ENCODE data around the gene PCDHGA11. TPM values are rescaled to one million over a fixed set of nuclear protein-coding genes. Genes with fewer than 3 reads are reported as not detected.

Gene PCDHGA11
- total RNA-seq, 1 donor from 2014 or later: 1.8 TPM

DNA sequence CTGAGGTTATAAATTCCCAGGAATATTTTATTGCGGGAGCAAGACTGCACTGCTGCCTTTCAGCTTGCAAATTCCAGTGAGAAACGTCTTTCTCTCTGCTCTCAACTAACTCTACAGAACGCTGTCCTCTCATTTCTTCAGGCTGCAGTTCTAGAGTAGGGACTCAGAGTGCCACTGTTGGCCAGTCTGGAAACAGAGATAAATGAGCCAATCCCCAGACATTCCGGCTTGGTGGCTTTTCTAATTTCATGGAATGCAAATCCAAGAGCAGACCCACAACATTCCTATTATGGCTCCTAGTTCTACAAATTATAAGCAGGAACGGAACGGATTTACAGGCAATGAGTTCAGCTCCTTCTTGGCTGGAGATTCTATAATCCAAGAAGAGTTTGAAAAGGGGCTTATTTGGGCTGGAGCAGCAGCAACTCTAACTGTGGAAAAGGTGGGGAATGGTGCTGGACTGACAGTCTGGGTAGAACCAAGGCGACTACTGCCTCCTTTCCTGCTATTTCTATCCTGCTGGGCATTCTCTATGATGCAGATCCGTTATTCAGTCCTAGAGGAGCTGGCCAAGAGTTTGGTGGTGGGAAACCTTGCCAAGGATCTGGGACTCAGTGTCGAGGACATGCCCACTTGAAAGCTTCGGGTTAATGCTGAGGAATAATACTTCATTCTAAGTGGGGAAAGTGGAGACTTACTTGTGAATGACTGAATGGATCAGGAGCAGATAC, 18.7 kb downstream of the PCDHGA11 start:
- Mint-ChIP-seq H3K4me1 (no peaks in the 10 kb centered on the region), H3K4me3 (no peak overlapping the region), H3K9me3 (peaks cover 14% of the 10 kb centered on the region), H3K27me3 (ENCODE audit: low read depth) (no peaks in the 10 kb centered on the region), H3K27ac (ENCODE audit: unreplicated experiment) (no peak overlapping the region), H3K36me3 (ENCODE audit: low read depth) (peaks cover 63% of the 10 kb centered on the region)
- TF ChIP-seq, protein P1, sequence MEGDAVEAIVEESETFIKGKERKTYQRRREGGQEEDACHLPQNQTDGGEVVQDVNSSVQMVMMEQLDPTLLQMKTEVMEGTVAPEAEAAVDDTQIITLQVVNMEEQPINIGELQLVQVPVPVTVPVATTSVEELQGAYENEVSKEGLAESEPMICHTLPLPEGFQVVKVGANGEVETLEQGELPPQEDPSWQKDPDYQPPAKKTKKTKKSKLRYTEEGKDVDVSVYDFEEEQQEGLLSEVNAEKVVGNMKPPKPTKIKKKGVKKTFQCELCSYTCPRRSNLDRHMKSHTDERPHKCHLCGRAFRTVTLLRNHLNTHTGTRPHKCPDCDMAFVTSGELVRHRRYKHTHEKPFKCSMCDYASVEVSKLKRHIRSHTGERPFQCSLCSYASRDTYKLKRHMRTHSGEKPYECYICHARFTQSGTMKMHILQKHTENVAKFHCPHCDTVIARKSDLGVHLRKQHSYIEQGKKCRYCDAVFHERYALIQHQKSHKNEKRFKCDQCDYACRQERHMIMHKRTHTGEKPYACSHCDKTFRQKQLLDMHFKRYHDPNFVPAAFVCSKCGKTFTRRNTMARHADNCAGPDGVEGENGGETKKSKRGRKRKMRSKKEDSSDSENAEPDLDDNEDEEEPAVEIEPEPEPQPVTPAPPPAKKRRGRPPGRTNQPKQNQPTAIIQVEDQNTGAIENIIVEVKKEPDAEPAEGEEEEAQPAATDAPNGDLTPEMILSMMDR (conservative IDR thresholded peaks at IDR 0.05): no peak
- no peak for DNase-seq (ENCODE audit: low read depth, low spot score)

DNA sequence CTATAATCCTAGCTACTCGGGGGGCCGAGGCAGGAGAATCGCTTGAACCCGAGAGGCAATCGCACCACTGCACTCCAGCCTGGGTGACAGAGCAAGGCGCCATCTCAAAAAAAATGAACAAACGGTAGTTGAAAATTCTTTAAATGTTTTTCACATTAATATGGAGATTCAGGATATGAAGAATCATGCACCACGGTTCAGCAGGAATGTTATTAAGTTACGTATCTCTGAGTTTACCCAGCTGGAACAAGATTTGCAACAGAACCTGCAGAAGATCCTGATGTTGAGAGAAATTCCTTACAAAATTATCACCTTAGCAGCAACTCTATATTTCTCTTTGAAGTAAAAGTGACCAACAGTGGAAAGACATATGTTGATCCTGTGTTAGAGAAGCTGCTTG, 19.5 kb downstream of the PCDHGA11 start:
- TF ChIP-seq, protein P1 (conservative IDR thresholded peaks at IDR 0.05): no peak
- Mint-ChIP-seq H3K27ac (ENCODE audit: unreplicated experiment) (no peak overlapping the region), H3K4me1 (no peaks in the 10 kb centered on the region), H3K36me3 (ENCODE audit: low read depth) (peaks cover 62% of the 10 kb centered on the region), H3K9me3 (peaks cover 14% of the 10 kb centered on the region), H3K27me3 (ENCODE audit: low read depth) (no peaks in the 10 kb centered on the region), H3K4me3 (no peak overlapping the region)
- no peak for DNase-seq (ENCODE audit: low read depth, low spot score)

DNA sequence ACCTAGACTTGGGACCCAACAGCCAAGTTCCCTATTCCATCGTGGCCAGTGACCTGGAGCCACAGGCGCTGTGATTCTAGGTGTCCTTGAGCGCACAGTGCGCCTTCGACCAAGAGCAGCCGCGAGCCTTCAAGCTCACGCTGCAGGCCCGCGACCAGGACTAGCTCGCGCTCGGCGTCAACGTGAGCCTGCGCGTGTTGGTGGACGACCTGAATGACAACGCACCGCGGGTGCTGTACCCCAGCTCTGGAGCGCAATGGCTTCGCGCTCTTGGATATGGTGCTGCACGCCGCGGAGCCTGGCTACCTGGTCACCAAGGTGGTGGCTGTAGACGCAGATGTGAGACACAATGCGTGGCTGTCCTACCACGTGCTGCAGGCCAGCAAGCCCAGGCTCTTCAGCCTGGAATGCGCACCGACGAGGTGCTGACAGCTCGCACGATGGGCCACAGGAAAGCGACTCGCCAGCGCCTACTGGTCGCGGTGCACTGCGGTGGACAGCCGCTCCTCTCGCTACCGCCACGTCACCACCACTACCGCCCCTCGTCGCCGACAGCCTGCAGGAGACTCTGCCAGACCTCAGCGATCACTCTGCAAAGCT, 20.8 kb downstream of the PCDHGA11 start:
- TF ChIP-seq, protein P1 (conservative IDR thresholded peaks at IDR 0.05): no peak
- H3K4me1 Mint-ChIP-seq: no peaks in the 10 kb centered on the region
- H3K9me3 Mint-ChIP-seq: peaks cover 18% of the 10 kb centered on the region
- H3K27me3 Mint-ChIP-seq (ENCODE audit: low read depth): no peaks in the 10 kb centered on the region
- peaks cover 61% of the 10 kb centered on the region for H3K36me3 Mint-ChIP-seq (ENCODE audit: low read depth)
- no peak for DNase-seq (ENCODE audit: low read depth, low spot score)
- no peak overlapping the region for H3K27ac Mint-ChIP-seq (ENCODE audit: unreplicated experiment)
- no peak overlapping the region for H3K4me3 Mint-ChIP-seq

DNA sequence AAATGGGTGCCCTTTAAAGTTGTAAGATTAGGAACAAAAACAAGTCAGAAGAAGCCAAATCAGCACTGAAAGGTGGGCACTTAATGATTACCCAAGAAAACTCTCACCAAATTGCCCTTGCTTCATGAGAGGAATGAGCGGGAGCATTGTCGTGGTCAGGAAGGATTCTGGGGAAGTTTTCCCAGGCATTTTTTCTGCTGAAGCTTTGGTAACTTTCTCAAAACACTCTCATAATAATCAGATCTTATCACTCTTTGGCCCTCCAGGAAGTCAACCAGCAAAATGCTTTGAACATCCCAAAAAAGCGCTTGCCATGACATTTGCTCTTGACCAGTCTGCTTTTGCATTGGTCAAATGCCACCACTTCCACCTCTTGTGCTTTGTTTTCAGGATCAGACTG, 44.5 kb downstream of the PCDHGA11 start:
- Mint-ChIP-seq H3K36me3 (ENCODE audit: low read depth) (peaks cover 12% of the 10 kb centered on the region), H3K4me3 (no peak overlapping the region), H3K9me3 (peaks cover 2% of the 10 kb centered on the region), H3K27ac (ENCODE audit: unreplicated experiment) (peak overlapping the region; percentile 14), H3K4me1 (peaks cover 18% of the 10 kb centered on the region), H3K27me3 (ENCODE audit: low read depth) (no peaks in the 10 kb centered on the region)
- no peak for DNase-seq (ENCODE audit: low read depth, low spot score)
- TF ChIP-seq, protein P1 (conservative IDR thresholded peaks at IDR 0.05): no peak

Other genes starting within 250 kb of the PCDHGA11 start
- 0.39 and 0.58 TPM in 2 replicates for gene PCDHB7, start 248.4 kb upstream of the PCDHGA11 start, total RNA-seq
- gene PCDHB8, start 243.3 kb upstream of the PCDHGA11 start, total RNA-seq: 1.3 and 1.8 TPM in 2 replicates
- 11.4 and 12.6 TPM in 2 replicates for gene PCDHB16, start 238.7 kb upstream of the PCDHGA11 start, total RNA-seq
- 5.5 and 7.0 TPM in 2 replicates for gene PCDHB9, start 233.9 kb upstream of the PCDHGA11 start, total RNA-seq
- gene PCDHB10, start 228.7 kb upstream of the PCDHGA11 start, total RNA-seq: 5.2 and 5.5 TPM in 2 replicates
- 2.7 and 3.6 TPM in 2 replicates for gene PCDHB11, start 221.4 kb upstream of the PCDHGA11 start, total RNA-seq
- 3.1 TPM in 2 replicates for gene PCDHB12, start 212.3 kb upstream of the PCDHGA11 start, total RNA-seq
- gene PCDHB13, start 207.1 kb upstream of the PCDHGA11 start, total RNA-seq: 3.6 TPM in 2 replicates
- gene PCDHB14, start 197.7 kb upstream of the PCDHGA11 start, total RNA-seq: 5.5 TPM in 2 replicates
- 5.5 and 5.6 TPM in 2 replicates for gene PCDHB15, start 175.7 kb upstream of the PCDHGA11 start, total RNA-seq
- 0.72 and 1.1 TPM in 2 replicates for gene SLC25A2, start 117.0 kb upstream of the PCDHGA11 start, total RNA-seq
- 100.0 and 100 TPM in 2 replicates for gene TAF7, start 100.3 kb upstream of the PCDHGA11 start, total RNA-seq
- gene PCDHGA1, start 90.5 kb upstream of the PCDHGA11 start, total RNA-seq: 0.54 and 0.93 TPM in 2 replicates
- gene PCDHGA2, start 82.3 kb upstream of the PCDHGA11 start, total RNA-seq: 0.32 and 0.54 TPM in 2 replicates
- gene PCDHGA3, start 77.2 kb upstream of the PCDHGA11 start, total RNA-seq: 0.16 and 0.33 TPM in 2 replicates
- 2.8 and 3.0 TPM in 2 replicates for gene PCDHGB1, start 71.0 kb upstream of the PCDHGA11 start, total RNA-seq
- gene PCDHGA4, start 66.0 kb upstream of the PCDHGA11 start, total RNA-seq: 0.56 and 0.93 TPM in 2 replicates
- gene PCDHGB2, start 61.1 kb upstream of the PCDHGA11 start, total RNA-seq: 1.3 and 1.5 TPM in 2 replicates
- gene PCDHGA5, start 56.9 kb upstream of the PCDHGA11 start, total RNA-seq: 0.32 and 0.51 TPM in 2 replicates
- 0.51 and 0.71 TPM in 2 replicates for gene PCDHGB3, start 50.8 kb upstream of the PCDHGA11 start, total RNA-seq
- gene PCDHGA6, start 47.2 kb upstream of the PCDHGA11 start, total RNA-seq: 0.49 and 0.52 TPM in 2 replicates
- gene PCDHGA7, start 38.3 kb upstream of the PCDHGA11 start, total RNA-seq: 0.32 and 0.37 TPM in 2 replicates
- 4.2 and 5.3 TPM in 2 replicates for gene PCDHGB4, start 33.4 kb upstream of the PCDHGA11 start, total RNA-seq
- gene PCDHGA8, start 28.4 kb upstream of the PCDHGA11 start, total RNA-seq: 0.33 and 0.43 TPM in 2 replicates
- gene PCDHGB5, start 23.1 kb upstream of the PCDHGA11 start, total RNA-seq: 0.91 and 1.5 TPM in 2 replicates
- 0.72 and 0.86 TPM in 2 replicates for gene PCDHGA9, start 18.3 kb upstream of the PCDHGA11 start, total RNA-seq
- 53.6 and 53.7 TPM in 2 replicates for gene PCDHGB6, start 13.0 kb upstream of the PCDHGA11 start, total RNA-seq
- 18.4 and 18.5 TPM in 2 replicates for gene PCDHGA10, start 8.1 kb upstream of the PCDHGA11 start, total RNA-seq
- 6.5 and 7.0 TPM in 2 replicates for gene PCDHGB7, start 3.4 kb upstream of the PCDHGA11 start, total RNA-seq
- 1.5 and 1.8 TPM in 2 replicates for gene PCDHGA12, start 9.5 kb downstream of the PCDHGA11 start, total RNA-seq
- gene PCDHGC3, start 54.9 kb downstream of the PCDHGA11 start, total RNA-seq: 98.2 and 107 TPM in 2 replicates
- gene PCDHGC4, start 64.0 kb downstream of the PCDHGA11 start, total RNA-seq: 14.8 and 15.9 TPM in 2 replicates
- gene PCDHGC5, start 68.0 kb downstream of the PCDHGA11 start, total RNA-seq: 2.2 and 3.0 TPM in 2 replicates
- 86.3 and 99.1 TPM in 2 replicates for gene DIAPH1, start 197.9 kb downstream of the PCDHGA11 start, total RNA-seq
- gene HDAC3, start 215.8 kb downstream of the PCDHGA11 start, total RNA-seq: 110 and 114 TPM in 2 replicates
- 6.5 and 6.9 TPM in 2 replicates for gene RELL2, start 215.9 kb downstream of the PCDHGA11 start, total RNA-seq
- gene FCHSD1, start 230.4 kb downstream of the PCDHGA11 start, total RNA-seq: 20.4 and 20.6 TPM in 2 replicates